Sigmoid colon (tissue), 4 donors: ENCODE measurements around the gene FIBCD1.
"Not testable (repeated sequence)": the region's sequence is repeated elsewhere in the genome, so short reads cannot be mapped to it uniquely, and the experiment has no call there.

Source experiments
- EP300 ChIP-seq, 4 donors: sonication (generic); formaldehyde crosslinking; IDR thresholded peaks; one replicate each; pipeline ENCODE4 v1.6.1; 2017; ENCODE audit warnings: antibody characterized with exemption in 4 of 4
- TF ChIP-seq, protein P1 (sequence below), 4 experiments: fragments of 450-650 bp in 3 of 4; fragments of 200-600 bp in 1 of 4; IDR thresholded peaks; one replicate each; pipeline ENCODE4 v1.5.1; 2016 to 2019; ENCODE audit warnings: antibody characterized with exemption in 4 of 4, mild to moderate bottlenecking in 3 of 4, moderate library complexity in 2 of 4

DNA sequence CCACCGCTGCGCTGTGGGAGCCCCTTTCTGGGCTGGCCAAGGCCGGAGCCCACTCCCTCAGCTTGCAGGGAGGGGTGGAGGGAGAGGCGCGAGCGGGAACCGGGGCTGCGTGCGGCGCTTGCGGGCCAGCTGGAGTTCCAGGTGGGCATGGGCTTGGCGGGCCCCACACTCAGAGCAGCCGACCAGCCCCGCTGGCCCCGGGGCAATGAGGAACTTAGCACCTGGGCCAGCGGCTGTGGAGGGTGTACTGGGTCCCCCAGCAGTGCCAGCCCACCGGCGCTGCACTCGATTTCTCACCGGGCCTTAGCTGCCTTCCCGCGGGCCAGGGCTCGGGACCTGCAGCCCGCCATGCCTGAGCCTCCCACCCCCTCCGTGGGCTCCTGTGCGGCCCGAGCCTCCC, 29.0 kb downstream of the FIBCD1 start:
- TF ChIP-seq, protein P1, sequence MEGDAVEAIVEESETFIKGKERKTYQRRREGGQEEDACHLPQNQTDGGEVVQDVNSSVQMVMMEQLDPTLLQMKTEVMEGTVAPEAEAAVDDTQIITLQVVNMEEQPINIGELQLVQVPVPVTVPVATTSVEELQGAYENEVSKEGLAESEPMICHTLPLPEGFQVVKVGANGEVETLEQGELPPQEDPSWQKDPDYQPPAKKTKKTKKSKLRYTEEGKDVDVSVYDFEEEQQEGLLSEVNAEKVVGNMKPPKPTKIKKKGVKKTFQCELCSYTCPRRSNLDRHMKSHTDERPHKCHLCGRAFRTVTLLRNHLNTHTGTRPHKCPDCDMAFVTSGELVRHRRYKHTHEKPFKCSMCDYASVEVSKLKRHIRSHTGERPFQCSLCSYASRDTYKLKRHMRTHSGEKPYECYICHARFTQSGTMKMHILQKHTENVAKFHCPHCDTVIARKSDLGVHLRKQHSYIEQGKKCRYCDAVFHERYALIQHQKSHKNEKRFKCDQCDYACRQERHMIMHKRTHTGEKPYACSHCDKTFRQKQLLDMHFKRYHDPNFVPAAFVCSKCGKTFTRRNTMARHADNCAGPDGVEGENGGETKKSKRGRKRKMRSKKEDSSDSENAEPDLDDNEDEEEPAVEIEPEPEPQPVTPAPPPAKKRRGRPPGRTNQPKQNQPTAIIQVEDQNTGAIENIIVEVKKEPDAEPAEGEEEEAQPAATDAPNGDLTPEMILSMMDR (IDR thresholded peaks at IDR 0.05), result not testable (repeated sequence)
- TF ChIP-seq EP300 (IDR thresholded peaks at IDR 0.05), result not testable (repeated sequence)
